GM19023 (cell line): Measurements from ENCODE around the gene SPEM1.
"Not testable (repeated sequence)": the region's sequence is repeated elsewhere in the genome, so short reads cannot be mapped to it uniquely, and the experiment has no call there.

Source experiments
- ATAC-seq: cut with Tn5 transposase; IDR thresholded peaks from one replicate; pipeline ENCODE4 v1.9.1; 2021; ENCODE audit warnings: mild to moderate bottlenecking, moderate library complexity; ENCODE audit not compliant: unreplicated experiment

SPEM1 gene

DNA sequence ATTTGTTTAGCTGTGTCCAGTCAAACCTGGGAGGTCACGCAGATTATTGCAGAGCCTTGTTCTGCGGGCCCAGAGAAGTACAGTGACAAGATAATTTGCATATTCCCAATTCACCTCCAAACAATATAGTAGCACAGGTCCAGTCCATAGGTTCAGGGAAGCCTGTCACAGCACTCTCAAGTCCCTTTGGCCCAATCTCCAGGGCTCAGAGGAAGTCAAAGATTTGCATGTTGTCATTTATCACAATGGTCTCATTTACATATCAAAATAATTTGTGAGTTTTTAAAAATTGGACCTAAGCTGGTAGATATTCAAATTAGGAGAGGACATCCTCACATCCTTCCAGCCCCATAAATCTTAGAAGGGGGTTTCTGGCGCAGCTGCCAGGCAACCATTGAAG, 47.4 kb downstream of the SPEM1 start:
- no peak for ATAC-seq

DNA sequence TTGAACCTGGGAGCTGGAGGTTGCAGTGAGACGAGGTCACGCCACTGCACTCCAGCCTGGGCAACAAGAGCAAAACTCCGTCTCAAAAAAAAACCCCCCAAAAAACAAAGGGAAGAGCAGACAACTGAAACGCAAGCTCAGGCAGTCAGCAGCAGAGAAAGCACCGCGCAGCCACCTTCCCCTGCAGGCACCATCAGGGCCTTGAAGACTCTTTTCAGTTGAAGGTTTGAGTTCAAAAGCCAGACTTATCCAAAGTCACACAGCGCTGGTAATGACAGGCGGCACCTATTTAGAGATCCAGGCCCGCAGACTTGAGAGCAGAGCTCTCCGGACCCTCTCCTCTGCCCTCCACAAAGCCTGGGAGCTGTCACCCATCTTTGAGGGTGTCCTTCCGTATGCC, 48.2 kb downstream of the SPEM1 start:
- ATAC-seq, result no peak

DNA sequence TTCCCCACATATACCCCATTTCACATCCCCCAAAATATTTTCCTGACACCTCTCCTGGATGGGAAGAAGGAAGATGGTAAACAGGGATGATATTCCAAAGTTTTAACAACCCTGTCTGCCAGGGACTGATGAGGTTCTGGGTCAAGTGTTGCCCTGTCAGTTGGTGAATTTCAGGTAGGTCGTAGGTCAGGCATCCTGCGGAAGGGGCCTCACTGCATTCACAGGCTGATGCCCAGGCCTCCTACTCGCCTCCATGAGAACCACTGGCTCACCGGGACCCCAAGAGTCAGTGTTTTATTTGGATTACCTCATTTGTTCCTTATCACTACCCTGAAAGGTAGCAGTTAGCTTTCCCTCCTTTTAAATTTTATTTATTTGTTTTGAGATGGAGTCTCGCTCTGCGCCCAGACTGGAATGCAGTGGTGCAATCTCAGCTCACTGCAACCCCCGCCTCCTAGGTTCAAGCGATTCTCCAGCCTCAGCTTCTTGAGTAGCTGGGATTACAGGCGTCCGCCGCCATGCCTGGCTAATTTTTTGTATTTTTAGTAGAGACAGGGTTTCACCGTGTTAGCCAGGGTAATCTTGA, 48.8 kb downstream of the SPEM1 start:
- no peak for ATAC-seq

DNA sequence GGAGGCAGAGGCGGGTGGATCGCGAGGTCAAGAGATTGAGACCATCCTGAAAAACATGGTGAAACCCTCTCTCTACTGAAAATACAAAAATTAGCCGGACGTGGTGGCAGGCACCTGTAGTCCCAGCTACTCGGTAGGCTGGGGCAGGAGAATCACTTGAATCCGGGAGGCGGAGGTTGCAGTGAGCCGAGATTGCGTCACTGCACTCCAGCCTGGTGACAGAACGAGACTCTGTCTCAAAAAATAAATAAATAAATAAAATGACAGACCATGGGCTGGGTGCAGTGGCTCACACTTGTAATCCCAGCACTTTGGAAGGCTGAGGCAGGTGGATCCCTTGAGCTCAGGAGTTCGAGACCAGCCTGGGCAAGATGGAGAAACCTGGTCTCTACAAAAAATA, 49.7 kb downstream of the SPEM1 start:
- ATAC-seq, result not testable (repeated sequence)

DNA sequence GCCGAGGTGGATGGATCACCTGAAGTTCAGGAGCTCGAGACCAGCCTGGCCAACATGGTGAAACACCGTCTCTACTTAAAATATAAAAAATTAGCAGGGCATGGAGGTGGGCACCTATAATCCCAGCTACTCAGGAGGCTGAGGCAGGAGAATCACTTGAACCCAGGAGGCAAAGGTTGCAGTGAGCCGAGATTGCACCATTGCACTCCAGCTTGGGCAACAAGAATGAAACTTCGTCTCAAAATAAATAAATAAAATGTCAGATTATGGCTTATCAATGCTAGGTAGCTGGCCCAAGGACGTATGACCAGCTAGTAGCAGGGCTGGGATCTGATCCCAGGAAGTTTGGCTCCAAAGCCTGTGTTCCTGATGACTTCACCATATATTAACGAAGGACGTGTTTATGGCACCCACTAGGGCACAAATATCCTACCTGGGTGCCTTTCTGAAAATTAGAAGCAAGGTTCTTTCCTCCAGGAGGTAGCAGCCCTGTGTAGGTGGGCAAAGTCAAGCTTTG, 50.4 kb downstream of the SPEM1 start:
- not testable (repeated sequence) for ATAC-seq
